H1 (cell line): ENCODE data around the gene CTDP1. TPM values are rescaled to one million over a fixed set of nuclear protein-coding genes. Genes with fewer than 3 reads are reported as not detected.

Experiments used
- RXRA ChIP-seq: IDR thresholded peaks from 2 replicates; pipeline ENCODE4 v1.6.1; 2011; ENCODE audit warnings: low read depth, mild to moderate bottlenecking, low read length, moderate library complexity; ENCODE audit not compliant: insufficient read depth
- polyA plus RNA-seq, 7 experiments: library from polyadenylated mRNA; depleted of rRNA in 3 of 7; stranded (reverse) in 5 of 7; unstranded in 2 of 7; fragments of >200 nt in 5 of 7; fragments of 200-250 nt in 2 of 7; gene quantifications; 1 replicate in 5 of 7; 2 replicates in 1 of 7; 4 replicates in 1 of 7; pipeline versions ENCODE4 v1.2.1 to v1.2.3, GENCODE V29; 2011 to 2013; ENCODE audit warnings: missing spikeins in 2 of 7, mixed read lengths in 2 of 7
- total RNA-seq: library from RNA; stranded (reverse); fragmentation: NEBNext Ultra II Directional; extraction: Animal tissue kit (Norgen Biotek cat#: 25700); gene quantifications from 2 replicates; pipeline ENCODE4 v1.2.1, GENCODE V29; 2021
- TF ChIP-seq, protein P1 (sequence below): fragments of 300-600 bp; sonication (generic); IDR thresholded peaks from 2 replicates; pipeline ENCODE4 v1.7.1; 2012; ENCODE audit warnings: low read length, moderate library complexity, mild to moderate bottlenecking, inconsistent platforms; ENCODE audit not compliant: insufficient replicate concordance

Gene CTDP1
- total and polyA plus RNA-seq, 2 of the 8 experiments (the other 6 are each of a cell fraction or from before 2014, with no cell fraction given): 16.6 to 37.0 TPM

GRCh38 chr18:79736230-79736629 lies 56.6 kb downstream of the CTDP1 start (continued):
- TF ChIP-seq, protein P1, sequence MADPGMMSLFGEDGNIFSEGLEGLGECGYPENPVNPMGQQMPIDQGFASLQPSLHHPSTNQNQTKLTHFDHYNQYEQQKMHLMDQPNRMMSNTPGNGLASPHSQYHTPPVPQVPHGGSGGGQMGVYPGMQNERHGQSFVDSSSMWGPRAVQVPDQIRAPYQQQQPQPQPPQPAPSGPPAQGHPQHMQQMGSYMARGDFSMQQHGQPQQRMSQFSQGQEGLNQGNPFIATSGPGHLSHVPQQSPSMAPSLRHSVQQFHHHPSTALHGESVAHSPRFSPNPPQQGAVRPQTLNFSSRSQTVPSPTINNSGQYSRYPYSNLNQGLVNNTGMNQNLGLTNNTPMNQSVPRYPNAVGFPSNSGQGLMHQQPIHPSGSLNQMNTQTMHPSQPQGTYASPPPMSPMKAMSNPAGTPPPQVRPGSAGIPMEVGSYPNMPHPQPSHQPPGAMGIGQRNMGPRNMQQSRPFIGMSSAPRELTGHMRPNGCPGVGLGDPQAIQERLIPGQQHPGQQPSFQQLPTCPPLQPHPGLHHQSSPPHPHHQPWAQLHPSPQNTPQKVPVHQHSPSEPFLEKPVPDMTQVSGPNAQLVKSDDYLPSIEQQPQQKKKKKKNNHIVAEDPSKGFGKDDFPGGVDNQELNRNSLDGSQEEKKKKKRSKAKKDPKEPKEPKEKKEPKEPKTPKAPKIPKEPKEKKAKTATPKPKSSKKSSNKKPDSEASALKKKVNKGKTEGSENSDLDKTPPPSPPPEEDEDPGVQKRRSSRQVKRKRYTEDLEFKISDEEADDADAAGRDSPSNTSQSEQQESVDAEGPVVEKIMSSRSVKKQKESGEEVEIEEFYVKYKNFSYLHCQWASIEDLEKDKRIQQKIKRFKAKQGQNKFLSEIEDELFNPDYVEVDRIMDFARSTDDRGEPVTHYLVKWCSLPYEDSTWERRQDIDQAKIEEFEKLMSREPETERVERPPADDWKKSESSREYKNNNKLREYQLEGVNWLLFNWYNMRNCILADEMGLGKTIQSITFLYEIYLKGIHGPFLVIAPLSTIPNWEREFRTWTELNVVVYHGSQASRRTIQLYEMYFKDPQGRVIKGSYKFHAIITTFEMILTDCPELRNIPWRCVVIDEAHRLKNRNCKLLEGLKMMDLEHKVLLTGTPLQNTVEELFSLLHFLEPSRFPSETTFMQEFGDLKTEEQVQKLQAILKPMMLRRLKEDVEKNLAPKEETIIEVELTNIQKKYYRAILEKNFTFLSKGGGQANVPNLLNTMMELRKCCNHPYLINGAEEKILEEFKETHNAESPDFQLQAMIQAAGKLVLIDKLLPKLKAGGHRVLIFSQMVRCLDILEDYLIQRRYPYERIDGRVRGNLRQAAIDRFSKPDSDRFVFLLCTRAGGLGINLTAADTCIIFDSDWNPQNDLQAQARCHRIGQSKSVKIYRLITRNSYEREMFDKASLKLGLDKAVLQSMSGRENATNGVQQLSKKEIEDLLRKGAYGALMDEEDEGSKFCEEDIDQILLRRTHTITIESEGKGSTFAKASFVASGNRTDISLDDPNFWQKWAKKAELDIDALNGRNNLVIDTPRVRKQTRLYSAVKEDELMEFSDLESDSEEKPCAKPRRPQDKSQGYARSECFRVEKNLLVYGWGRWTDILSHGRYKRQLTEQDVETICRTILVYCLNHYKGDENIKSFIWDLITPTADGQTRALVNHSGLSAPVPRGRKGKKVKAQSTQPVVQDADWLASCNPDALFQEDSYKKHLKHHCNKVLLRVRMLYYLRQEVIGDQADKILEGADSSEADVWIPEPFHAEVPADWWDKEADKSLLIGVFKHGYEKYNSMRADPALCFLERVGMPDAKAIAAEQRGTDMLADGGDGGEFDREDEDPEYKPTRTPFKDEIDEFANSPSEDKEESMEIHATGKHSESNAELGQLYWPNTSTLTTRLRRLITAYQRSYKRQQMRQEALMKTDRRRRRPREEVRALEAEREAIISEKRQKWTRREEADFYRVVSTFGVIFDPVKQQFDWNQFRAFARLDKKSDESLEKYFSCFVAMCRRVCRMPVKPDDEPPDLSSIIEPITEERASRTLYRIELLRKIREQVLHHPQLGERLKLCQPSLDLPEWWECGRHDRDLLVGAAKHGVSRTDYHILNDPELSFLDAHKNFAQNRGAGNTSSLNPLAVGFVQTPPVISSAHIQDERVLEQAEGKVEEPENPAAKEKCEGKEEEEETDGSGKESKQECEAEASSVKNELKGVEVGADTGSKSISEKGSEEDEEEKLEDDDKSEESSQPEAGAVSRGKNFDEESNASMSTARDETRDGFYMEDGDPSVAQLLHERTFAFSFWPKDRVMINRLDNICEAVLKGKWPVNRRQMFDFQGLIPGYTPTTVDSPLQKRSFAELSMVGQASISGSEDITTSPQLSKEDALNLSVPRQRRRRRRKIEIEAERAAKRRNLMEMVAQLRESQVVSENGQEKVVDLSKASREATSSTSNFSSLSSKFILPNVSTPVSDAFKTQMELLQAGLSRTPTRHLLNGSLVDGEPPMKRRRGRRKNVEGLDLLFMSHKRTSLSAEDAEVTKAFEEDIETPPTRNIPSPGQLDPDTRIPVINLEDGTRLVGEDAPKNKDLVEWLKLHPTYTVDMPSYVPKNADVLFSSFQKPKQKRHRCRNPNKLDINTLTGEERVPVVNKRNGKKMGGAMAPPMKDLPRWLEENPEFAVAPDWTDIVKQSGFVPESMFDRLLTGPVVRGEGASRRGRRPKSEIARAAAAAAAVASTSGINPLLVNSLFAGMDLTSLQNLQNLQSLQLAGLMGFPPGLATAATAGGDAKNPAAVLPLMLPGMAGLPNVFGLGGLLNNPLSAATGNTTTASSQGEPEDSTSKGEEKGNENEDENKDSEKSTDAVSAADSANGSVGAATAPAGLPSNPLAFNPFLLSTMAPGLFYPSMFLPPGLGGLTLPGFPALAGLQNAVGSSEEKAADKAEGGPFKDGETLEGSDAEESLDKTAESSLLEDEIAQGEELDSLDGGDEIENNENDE: no peak
- no peak for TF ChIP-seq RXRA
